HepG2 (cell line): Measurements from ENCODE around the gene PRSS27. TPM values are rescaled to one million over a fixed set of nuclear protein-coding genes. Genes with fewer than 3 reads are reported as not detected.

Source experiments
- ATAC-seq: fragments of 200-7000 bp; cut with Tn5 transposase; 3 replicates; pipeline ENCODE4 v1.9.1; 2020; ENCODE audit warnings: mild to moderate bottlenecking, moderate library complexity
- BruUV-seq: library from RNA; stranded (reverse); fragments of 400-500 nt; replicated peaks from 2 replicates; lab custom pipeline; 2021; lab: Mats Ljungman, UMichigan
- CTCF ChIA-PET: fragments of 300-600 bp; formaldehyde crosslinking; extraction: SDS; loops from one replicate; lab custom pipeline; 2021; ENCODE audit warnings: low total read pairs, inconsistent platforms, low intra/inter-chr PET ratio; lab: Yijun Ruan, JAX
- POLR2A ChIA-PET: fragments of 350-600 bp; sonication (Branson Sonifier 250); formaldehyde crosslinking; loops from one replicate; lab custom pipeline; 2020; ENCODE audit warnings: antibody characterized with exemption, inconsistent platforms; lab: Yijun Ruan, JAX
- DNase-seq: peaks from one replicate; pipeline ENCODE4 v3.0.0-alpha.2; 2015; ENCODE audit warnings: low spot score
- FAIRE-seq: peaks from 3 replicates; lab custom pipeline; 2011; peaks lifted over from hg19 to GRCh38; lab: Jason Lieb, UNC
- H2AFZ ChIP-seq: one replicate; pipeline ENCODE4 v1.6.1; 2011; ENCODE audit warnings: low read length, inconsistent platforms
- H3K27ac ChIP-seq: fragments of 300-600 bp; 3 replicates; pipeline ENCODE4 v1.8.0; 2011; ENCODE audit warnings: mixed run types, mild to moderate bottlenecking, mixed read lengths, low read length, inconsistent platforms; ENCODE audit not compliant: insufficient read depth; ENCODE audit errors: extremely low read length
- H3K27me3 ChIP-seq, 2 experiments: fragments of 200-600 bp in 1 of 2; 2 replicates in 1 of 2; 3 replicates in 1 of 2; pipeline versions ENCODE4 v1.6.0 to v1.8.0; 2011; ENCODE audit warnings: low read length in 2 of 2, mild to moderate bottlenecking in 2 of 2, moderate library complexity in 2 of 2, inconsistent platforms in 1 of 2; ENCODE audit not compliant: insufficient read depth in 2 of 2, control insufficient read depth in 1 of 2
- H3K36me3 ChIP-seq, 2 experiments: fragments of 200-600 bp in 1 of 2; replicated peaks in 1 of 2; 2 replicates in 1 of 2; 3 replicates in 1 of 2; pipeline versions ENCODE4 v1.5.1 to v1.8.0; 2011; ENCODE audit warnings: low read length in 2 of 2, inconsistent platforms in 1 of 2; ENCODE audit not compliant: insufficient read depth in 2 of 2, control insufficient read depth in 1 of 2
- H3K4me1 ChIP-seq: 2 replicates; pipeline ENCODE4 v1.5.1; 2012; ENCODE audit warnings: low read length, inconsistent platforms; ENCODE audit not compliant: insufficient read depth
- H3K4me2 ChIP-seq: 2 replicates; pipeline ENCODE4 v1.6.0; 2011; ENCODE audit warnings: low read depth, low read length, inconsistent platforms
- H3K4me3 ChIP-seq, 3 experiments: fragments of 200-600 bp in 1 of 3; sonication (generic), shearing (Covaris generic) in 1 of 3; replicated peaks in 1 of 3; 2 replicates each; pipeline ENCODE4 v1.5.1; 2011 to 2016; ENCODE audit warnings: low read length in 3 of 3, inconsistent platforms in 2 of 3, low read depth in 2 of 3, mild to moderate bottlenecking in 2 of 3, control low read depth in 1 of 3, mixed read lengths in 1 of 3; ENCODE audit not compliant: insufficient read depth in 1 of 3
- H3K79me2 ChIP-seq: one replicate; pipeline ENCODE4 v1.6.1; 2011; ENCODE audit warnings: low read length, inconsistent platforms; ENCODE audit not compliant: insufficient read depth
- H3K9ac ChIP-seq: 2 replicates; pipeline ENCODE4 v1.6.0; 2011; ENCODE audit warnings: mild to moderate bottlenecking, low read depth, low read length, inconsistent platforms; ENCODE audit not compliant: insufficient read depth
- H3K9me3 ChIP-seq: 2 replicates; pipeline ENCODE4 v1.5.1; 2012; ENCODE audit warnings: mild to moderate bottlenecking, low read length
- H4K20me1 ChIP-seq: 2 replicates; pipeline ENCODE4 v1.6.0; 2011; ENCODE audit warnings: inconsistent platforms, mild to moderate bottlenecking, low read length, moderate library complexity; ENCODE audit not compliant: insufficient read depth
- GATA4 ChIP-seq: sonication (generic); IDR thresholded peaks from 2 replicates; pipeline ENCODE4 v1.6.1; 2016; ENCODE audit warnings: antibody characterized with exemption, low read depth, borderline replicate concordance
- MTA1 ChIP-seq: sonication (generic); formaldehyde crosslinking; IDR thresholded peaks from 2 replicates; pipeline ENCODE4 v1.4.0; 2020; ENCODE audit warnings: missing genetic modification reagents, mild to moderate bottlenecking, borderline replicate concordance
- MXD1 ChIP-seq: sonication (generic); formaldehyde crosslinking; IDR thresholded peaks from 2 replicates; pipeline ENCODE4 v1.4.0; 2020; ENCODE audit warnings: mild to moderate bottlenecking, missing genetic modification reagents
- PAXIP1 ChIP-seq: sonication (generic); formaldehyde crosslinking; conservative IDR thresholded peaks from 2 replicates; pipeline ENCODE4 v1.4.0; 2020; ENCODE audit warnings: mild to moderate bottlenecking, missing genetic modification reagents, moderate library complexity
- STAT5B ChIP-seq: sonication (generic); formaldehyde crosslinking; IDR thresholded peaks from 2 replicates; pipeline ENCODE4 v1.4.0; 2020; ENCODE audit warnings: missing genetic modification reagents
- ZNF83 ChIP-seq: sonication (generic); formaldehyde crosslinking; IDR thresholded peaks from 2 replicates; pipeline ENCODE4 v1.4.0; 2020; ENCODE audit warnings: missing genetic modification reagents, mild to moderate bottlenecking, borderline replicate concordance
- ZSCAN30 ChIP-seq: sonication (generic); formaldehyde crosslinking; IDR thresholded peaks from 2 replicates; pipeline ENCODE4 v1.5.0; 2020; ENCODE audit warnings: mild to moderate bottlenecking, missing genetic modification reagents
- WGBS: methylation state at CpG from one replicate; pipeline ENCODE4 v1.1.6; 2017; ENCODE audit warnings: low lambda C conversion rate; 5-methylcytosine and 5-hydroxymethylcytosine counted together
- in situ Hi-C: cut with HindIII; loops from 2 replicates; pipeline ENCODE4 v1.10.0; 2017; ENCODE audit warnings: low pct_unique_long_range_greater_than_20kb; ENCODE audit not compliant: extremely low pct_ligation_motif_present
- intact Hi-C: fragments of 100-400 bp; cut with micrococcal nuclease; formaldehyde crosslinking; loops from one replicate; pipeline ENCODE4 v1.10.0; 2022; ENCODE audit not compliant: unreplicated experiment
- polyA plus RNA-seq, 8 experiments: library from polyadenylated mRNA; depleted of rRNA in 3 of 8; stranded (reverse) in 7 of 8; unstranded in 1 of 8; fragments of >200 nt; fragmentation: Illumina TruSeq in 4 of 8; extraction: Trizol in 4 of 8; gene quantifications; 2 replicates each; pipeline versions ENCODE4 v1.2.1 to v1.2.3, GENCODE V29; 2011 to 2016; ENCODE audit warnings: low read depth in 4 of 8, missing spikeins in 1 of 8, mixed read lengths in 1 of 8; ENCODE audit not compliant: insufficient read depth in 1 of 8
- total RNA-seq, 5 experiments: library from RNA; depleted of rRNA; stranded (reverse); fragments of >200 nt; fragmentation: Illumina TruSeq; extraction: Trizol; gene quantifications; 2 replicates each; pipeline ENCODE4 v1.2.3, GENCODE V29; 2016; ENCODE audit warnings: low read depth in 1 of 5
- TF ChIP-seq, protein P1 (sequence below), 2 experiments: sonication (generic) in 1 of 2; formaldehyde crosslinking in 1 of 2; IDR thresholded peaks; 2 replicates each; pipeline versions ENCODE4 v1.6.1 to v1.9.0; 2014 to 2022; ENCODE audit warnings: antibody characterized with exemption in 1 of 2, borderline replicate concordance in 1 of 2, inconsistent platforms in 1 of 2, low read depth in 1 of 2, missing genetic modification reagents in 1 of 2

The PRSS27 gene
- total and polyA plus RNA-seq, 2 of the 13 experiments (the other 11 are each of a cell fraction or from before 2014, with no cell fraction given), result 0.20 to 0.73 TPM

DNA sequence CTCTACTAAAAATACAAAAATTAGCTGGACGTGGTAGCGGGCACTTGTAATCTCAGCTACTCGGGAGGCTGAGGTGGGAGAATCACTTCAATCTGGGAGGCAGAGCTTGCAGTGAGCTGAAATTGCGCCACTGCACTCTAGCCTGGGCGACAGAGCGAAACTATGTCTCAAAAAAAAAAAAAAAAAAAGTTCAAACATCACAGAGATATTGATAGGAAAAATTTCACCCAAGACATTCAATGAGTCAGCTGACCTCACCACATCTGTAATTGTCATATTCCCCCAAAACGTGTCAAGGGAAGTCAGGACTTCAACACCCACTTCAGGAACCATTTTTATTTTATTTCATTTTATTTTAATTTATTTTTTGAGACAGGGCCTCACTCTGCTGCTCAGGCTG, 8.0 kb upstream of the PRSS27 start:
- no peaks in the 10 kb centered on the region; a peak in 2 of 5 replicates for H3K27me3 ChIP-seq
- intact Hi-C loops, result no loop called here
- no peaks in the 10 kb centered on the region for H3K79me2 ChIP-seq
- ATAC-seq (no peak; the same call in 2 of the 3 replicates), DNase-seq (no peak)
- ChIA-PET POLR2A (interaction anchor here (0.7 to 1.6 kb wide), 2 partner anchors 24 to 235 kb away, joined by 3 to 5 read pairs; no protein-coding TSS in a partner anchor), CTCF (no interaction called here)
- H3K4me1 ChIP-seq, result peaks cover 42% of the 10 kb centered on the region
- no peaks in the 10 kb centered on the region for H3K9me3 ChIP-seq
- H3K4me3 ChIP-seq, result no peak overlapping the region
- H3K36me3 ChIP-seq, result no peaks in the 10 kb centered on the region
- BruUV-seq, result no TSS peak
- no peaks in the 10 kb centered on the region for H4K20me1 ChIP-seq
- TF ChIP-seq GATA4 (no peak), STAT5B (CRISPR knock-in tag) (no peak), ZNF83 (CRISPR knock-in tag) (no peak), PAXIP1 (no peak), ZSCAN30 (CRISPR knock-in tag) (no peak), MTA1 (CRISPR knock-in tag) (no peak), MXD1 (no peak)
- TF ChIP-seq, protein P1, sequence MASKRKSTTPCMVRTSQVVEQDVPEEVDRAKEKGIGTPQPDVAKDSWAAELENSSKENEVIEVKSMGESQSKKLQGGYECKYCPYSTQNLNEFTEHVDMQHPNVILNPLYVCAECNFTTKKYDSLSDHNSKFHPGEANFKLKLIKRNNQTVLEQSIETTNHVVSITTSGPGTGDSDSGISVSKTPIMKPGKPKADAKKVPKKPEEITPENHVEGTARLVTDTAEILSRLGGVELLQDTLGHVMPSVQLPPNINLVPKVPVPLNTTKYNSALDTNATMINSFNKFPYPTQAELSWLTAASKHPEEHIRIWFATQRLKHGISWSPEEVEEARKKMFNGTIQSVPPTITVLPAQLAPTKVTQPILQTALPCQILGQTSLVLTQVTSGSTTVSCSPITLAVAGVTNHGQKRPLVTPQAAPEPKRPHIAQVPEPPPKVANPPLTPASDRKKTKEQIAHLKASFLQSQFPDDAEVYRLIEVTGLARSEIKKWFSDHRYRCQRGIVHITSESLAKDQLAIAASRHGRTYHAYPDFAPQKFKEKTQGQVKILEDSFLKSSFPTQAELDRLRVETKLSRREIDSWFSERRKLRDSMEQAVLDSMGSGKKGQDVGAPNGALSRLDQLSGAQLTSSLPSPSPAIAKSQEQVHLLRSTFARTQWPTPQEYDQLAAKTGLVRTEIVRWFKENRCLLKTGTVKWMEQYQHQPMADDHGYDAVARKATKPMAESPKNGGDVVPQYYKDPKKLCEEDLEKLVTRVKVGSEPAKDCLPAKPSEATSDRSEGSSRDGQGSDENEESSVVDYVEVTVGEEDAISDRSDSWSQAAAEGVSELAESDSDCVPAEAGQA (IDR thresholded peaks at IDR 0.05; ENCODE audit: low read depth), result no peak
- TF ChIP-seq, protein P1 (CRISPR knock-in tag; IDR thresholded peaks at IDR 0.05; ENCODE audit: borderline replicate concordance), result no peak
- TF ChIP-seq, all 625 proteins: peak for 0
- FAIRE-seq, result no peak
- H2AFZ ChIP-seq, result no peak overlapping the region
- H3K4me2 ChIP-seq, result peak overlapping the region; percentile 32; the same call in 1 of the 2 replicates
- no peak overlapping the region for H3K27ac ChIP-seq
- H3K9ac ChIP-seq, result no peak overlapping the region
- in situ Hi-C loops, result no loop called here
- WGBS, result 17% methylated on average over 7 of the region's 7 CpGs
